DND-41 (cell line): ENCODE measurements around the gene HDAC7.

Experiments
- ATAC-seq: fragments of 200-7000 bp; cut with Tn5 transposase; 3 replicates; pipeline ENCODE4 v1.9.1; 2021; ENCODE audit warnings: low read depth; ENCODE audit not compliant: insufficient read depth
- DNase-seq: peaks from one replicate; pipeline ENCODE4 v3.0.0-alpha.2; 2020
- H2AFZ ChIP-seq: 2 replicates; pipeline ENCODE4 v1.6.0; 2012; ENCODE audit warnings: low read depth, low read length
- H3K27ac ChIP-seq: 2 replicates; pipeline ENCODE4 v1.5.1; 2012; ENCODE audit warnings: low read length, inconsistent platforms
- H3K27me3 ChIP-seq: fragments of 200-600 bp; sonication (generic); 2 replicates; pipeline ENCODE4 v1.6.0; 2012; ENCODE audit warnings: low read length, mild to moderate bottlenecking, inconsistent platforms; ENCODE audit not compliant: insufficient read depth, poor library complexity
- H3K36me3 ChIP-seq: 2 replicates; pipeline ENCODE4 v1.5.1; 2012; ENCODE audit warnings: low read length, inconsistent platforms; ENCODE audit not compliant: insufficient read depth
- H3K4me1 ChIP-seq: 2 replicates; pipeline ENCODE4 v1.5.1; 2012; ENCODE audit warnings: mild to moderate bottlenecking, low read length; ENCODE audit not compliant: insufficient read depth
- H3K4me2 ChIP-seq: 2 replicates; pipeline ENCODE4 v1.6.0; 2012; ENCODE audit warnings: mild to moderate bottlenecking, moderate library complexity, low read length, inconsistent platforms; ENCODE audit not compliant: insufficient read depth
- H3K4me3 ChIP-seq, 2 experiments: fragments of 200-600 bp in 1 of 2; shearing (Covaris generic) in 1 of 2; 2 replicates each; pipeline ENCODE4 v1.5.1; 2012 to 2016; ENCODE audit warnings: inconsistent platforms in 2 of 2, low read length in 2 of 2, mild to moderate bottlenecking in 2 of 2, low read depth in 1 of 2, moderate library complexity in 1 of 2
- H3K79me2 ChIP-seq: 2 replicates; pipeline ENCODE4 v1.6.0; 2012; ENCODE audit warnings: low read length, inconsistent platforms; ENCODE audit not compliant: insufficient read depth
- H3K9ac ChIP-seq: 2 replicates; pipeline ENCODE4 v1.6.0; 2012; ENCODE audit warnings: low read depth, mild to moderate bottlenecking, inconsistent platforms, low read length, moderate library complexity
- H3K9me3 ChIP-seq: 2 replicates; pipeline ENCODE4 v1.5.1; 2012; ENCODE audit warnings: low read length, moderate library complexity, mild to moderate bottlenecking, inconsistent platforms; ENCODE audit not compliant: insufficient read depth, severe bottlenecking
- H4K20me1 ChIP-seq: 2 replicates; pipeline ENCODE4 v1.6.0; 2012; ENCODE audit warnings: low read length; ENCODE audit not compliant: insufficient read depth
- EZH2 ChIP-seq: IDR thresholded peaks from 3 replicates; pipeline ENCODE4 v1.6.1; 2012; ENCODE audit warnings: borderline replicate concordance, low read depth, mild to moderate bottlenecking, moderate library complexity, low read length, inconsistent platforms; ENCODE audit not compliant: severe bottlenecking
- TF ChIP-seq, protein P1 (sequence below): IDR thresholded peaks from 2 replicates; pipeline ENCODE4 v1.5.1; 2012; ENCODE audit warnings: borderline replicate concordance, low read length, moderate library complexity, mild to moderate bottlenecking; ENCODE audit not compliant: poor library complexity, severe bottlenecking; ENCODE audit errors: extremely low read depth

HDAC7 gene

DNA sequence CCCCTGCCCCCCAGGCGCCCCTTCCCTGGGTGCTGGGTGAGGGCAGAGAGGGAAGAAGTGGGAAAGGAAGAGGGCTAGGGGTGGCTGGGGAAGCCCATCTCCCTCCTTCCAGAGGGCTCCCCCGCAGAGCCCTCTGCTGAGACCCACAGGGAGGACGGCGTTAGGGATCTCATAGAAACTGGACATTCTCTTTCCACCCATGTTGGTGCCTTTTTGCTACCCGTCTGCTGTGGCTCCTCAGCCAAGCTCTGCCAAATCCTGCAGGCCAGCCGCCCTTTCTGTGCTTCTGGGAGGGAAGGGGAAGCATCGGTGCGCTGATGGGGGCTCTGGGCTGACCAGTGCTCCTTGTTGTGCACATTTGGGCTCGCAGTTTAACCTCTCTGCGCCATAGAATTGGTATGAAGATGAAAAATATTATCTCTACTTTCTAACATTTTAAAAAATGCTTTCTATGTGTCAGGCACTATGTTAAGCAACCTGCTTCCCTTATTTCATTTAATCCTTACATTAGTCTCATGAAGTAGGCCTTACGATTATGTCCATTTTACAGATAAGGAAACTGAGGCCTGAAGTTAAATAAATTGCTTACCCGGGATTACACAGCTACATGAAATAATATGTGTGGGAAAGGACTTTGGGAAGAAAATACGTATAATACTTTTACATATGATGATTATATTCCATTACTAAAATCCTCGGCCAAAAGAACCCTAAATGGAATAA is 45.7 kb downstream of the HDAC7 start:
- no peaks in the 10 kb centered on the region for H3K79me2 ChIP-seq
- no peaks in the 10 kb centered on the region for H3K36me3 ChIP-seq
- H3K27ac ChIP-seq, result no peak overlapping the region; the same call in 1 of the 2 replicates
- peak overlapping the region; percentile 37 to 70; a peak in 3 of 4 replicates for H3K4me3 ChIP-seq
- peaks cover 21% of the 10 kb centered on the region for H3K4me1 ChIP-seq
- H3K9ac ChIP-seq, result peak overlapping the region; percentile 69
- peak overlapping the region; percentile 98 for H3K4me2 ChIP-seq
- peak overlapping the region; percentile 79 for H2AFZ ChIP-seq
- H3K9me3 ChIP-seq, result no peaks in the 10 kb centered on the region
- no peak for DNase-seq
- ATAC-seq, result peak; percentile 25; the same call in 2 of the 3 replicates
- no peak for TF ChIP-seq EZH2
- TF ChIP-seq, protein P1, sequence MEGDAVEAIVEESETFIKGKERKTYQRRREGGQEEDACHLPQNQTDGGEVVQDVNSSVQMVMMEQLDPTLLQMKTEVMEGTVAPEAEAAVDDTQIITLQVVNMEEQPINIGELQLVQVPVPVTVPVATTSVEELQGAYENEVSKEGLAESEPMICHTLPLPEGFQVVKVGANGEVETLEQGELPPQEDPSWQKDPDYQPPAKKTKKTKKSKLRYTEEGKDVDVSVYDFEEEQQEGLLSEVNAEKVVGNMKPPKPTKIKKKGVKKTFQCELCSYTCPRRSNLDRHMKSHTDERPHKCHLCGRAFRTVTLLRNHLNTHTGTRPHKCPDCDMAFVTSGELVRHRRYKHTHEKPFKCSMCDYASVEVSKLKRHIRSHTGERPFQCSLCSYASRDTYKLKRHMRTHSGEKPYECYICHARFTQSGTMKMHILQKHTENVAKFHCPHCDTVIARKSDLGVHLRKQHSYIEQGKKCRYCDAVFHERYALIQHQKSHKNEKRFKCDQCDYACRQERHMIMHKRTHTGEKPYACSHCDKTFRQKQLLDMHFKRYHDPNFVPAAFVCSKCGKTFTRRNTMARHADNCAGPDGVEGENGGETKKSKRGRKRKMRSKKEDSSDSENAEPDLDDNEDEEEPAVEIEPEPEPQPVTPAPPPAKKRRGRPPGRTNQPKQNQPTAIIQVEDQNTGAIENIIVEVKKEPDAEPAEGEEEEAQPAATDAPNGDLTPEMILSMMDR, result no peak
- H4K20me1 ChIP-seq, result no peaks in the 10 kb centered on the region; the same call in 1 of the 2 replicates
- H3K27me3 ChIP-seq, result peaks cover 17% of the 10 kb centered on the region

DNA sequence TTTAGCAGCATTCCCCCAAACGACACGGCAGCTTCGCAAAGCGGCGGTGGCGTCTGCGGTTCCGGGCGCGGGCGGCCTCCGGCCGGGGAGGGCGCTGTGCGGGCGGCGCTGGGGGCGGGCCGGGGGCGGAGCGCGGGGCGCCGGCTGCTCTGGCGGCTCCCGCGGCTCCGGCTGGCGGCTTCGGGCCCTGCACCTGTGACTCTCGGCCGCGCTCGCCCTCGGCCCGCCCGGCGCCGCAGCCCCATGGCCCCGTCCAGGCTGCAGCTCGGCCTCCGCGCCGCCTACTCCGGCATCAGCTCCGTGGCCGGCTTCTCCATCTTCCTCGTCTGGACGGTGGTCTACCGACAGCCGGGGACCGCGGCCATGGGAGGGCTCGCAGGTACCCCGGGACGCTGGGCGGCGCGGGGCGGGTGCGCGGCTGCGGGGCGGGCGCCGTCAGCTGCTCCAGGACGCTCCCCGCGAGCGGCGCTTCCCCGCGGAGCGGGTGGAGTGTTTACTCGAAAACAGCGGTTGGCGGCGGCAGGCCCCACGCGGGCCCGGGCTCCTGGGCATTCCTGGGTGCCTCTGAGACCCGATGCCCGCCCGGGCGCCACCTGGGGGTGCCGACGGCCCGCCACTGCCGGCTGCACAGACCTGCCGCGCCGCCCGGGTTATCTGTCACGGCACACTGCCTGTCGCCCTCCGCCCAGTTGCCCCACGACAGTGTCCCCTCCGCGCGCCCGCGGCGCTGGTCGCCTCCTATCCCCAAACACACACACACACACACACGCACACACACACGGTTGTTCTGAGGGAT is 46.4 kb downstream of the HDAC7 start, which contains the start of gene SLC48A1:
TSS of gene SLC48A1 (plus strand) at position 177 of the 796 bp plus-strand sequence. CDS start at position 244, 67 bp downstream.
- no peak within 1 kb of the TSS; the same call in 1 of the 2 replicates for H3K27ac ChIP-seq

DNA sequence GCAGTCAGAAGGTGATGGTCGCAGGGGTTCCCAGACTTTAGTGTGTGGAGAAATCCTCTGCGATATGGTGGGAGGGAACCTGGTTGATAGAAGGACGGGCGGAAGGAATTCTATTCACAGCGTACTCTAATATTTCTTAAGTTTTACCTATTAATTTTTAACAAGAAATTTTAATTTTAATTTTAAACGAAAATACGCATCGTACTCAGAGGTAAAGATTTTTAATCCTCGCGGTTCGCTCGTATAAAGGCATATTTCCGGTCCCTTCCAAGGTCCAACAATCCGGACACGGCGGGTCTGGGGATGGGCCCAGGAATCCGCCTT is 47.0 kb downstream of the HDAC7 start:
- Histone ChIP-seq H3K9ac (no peak overlapping the region), H3K27ac (no peak overlapping the region), H3K4me3 (peak overlapping the region in 1 of 2 experiments; percentile 70; a peak in 2 of 4 replicates), H3K4me2 (peak overlapping the region; percentile 98), H3K4me1 (peaks cover 21% of the 10 kb centered on the region), H3K79me2 (no peaks in the 10 kb centered on the region), H3K36me3 (no peaks in the 10 kb centered on the region), H4K20me1 (no peaks in the 10 kb centered on the region; the same call in 1 of the 2 replicates), H2AFZ (no peak overlapping the region), H3K27me3 (peaks cover 17% of the 10 kb centered on the region), H3K9me3 (no peaks in the 10 kb centered on the region)
- TF ChIP-seq EZH2, result no peak
- TF ChIP-seq, protein P1, result no peak
- ATAC-seq, result no peak
- DNase-seq, result no peak

More for the DNA sequence above, 46.4 kb downstream of the HDAC7 start, which contains the start of gene SLC48A1:
- Histone ChIP-seq H4K20me1 (no peaks in the 10 kb centered on the region; the same call in 1 of the 2 replicates), H3K4me1 (peaks cover 21% of the 10 kb centered on the region), H3K9ac (peak within 1 kb of the TSS; percentile 69), H3K4me3 (peak within 1 kb of the TSS; percentile 37 to 70; a peak in 3 of 4 replicates), H3K4me2 (peak within 1 kb of the TSS; percentile 98), H3K27me3 (peaks cover 17% of the 10 kb centered on the region), H3K36me3 (no peaks in the 10 kb centered on the region), H3K9me3 (no peaks in the 10 kb centered on the region), H2AFZ (peak within 1 kb of the TSS; percentile 79), H3K79me2 (no peaks in the 10 kb centered on the region)
- ATAC-seq, result peak; percentile 86
- peak; percentile 71 for DNase-seq
- peak; percentile 79 for TF ChIP-seq EZH2
- TF ChIP-seq, protein P1, result peak; percentile 54
